HG03196 (cell line): Measurements from ENCODE around the gene RBM15B.
A peak's percentile ranks its signal among the peaks of the same experiment; 100 is the strongest.

Experiments
- ATAC-seq: cut with Tn5 transposase; IDR thresholded peaks from one replicate; pipeline ENCODE4 v1.9.1; 2021; ENCODE audit not compliant: unreplicated experiment

Gene RBM15B

GRCh38 chr3:51391566-51392354 lies 675 bp downstream of the RBM15B start:
- ATAC-seq: peak; percentile 10

DNA sequence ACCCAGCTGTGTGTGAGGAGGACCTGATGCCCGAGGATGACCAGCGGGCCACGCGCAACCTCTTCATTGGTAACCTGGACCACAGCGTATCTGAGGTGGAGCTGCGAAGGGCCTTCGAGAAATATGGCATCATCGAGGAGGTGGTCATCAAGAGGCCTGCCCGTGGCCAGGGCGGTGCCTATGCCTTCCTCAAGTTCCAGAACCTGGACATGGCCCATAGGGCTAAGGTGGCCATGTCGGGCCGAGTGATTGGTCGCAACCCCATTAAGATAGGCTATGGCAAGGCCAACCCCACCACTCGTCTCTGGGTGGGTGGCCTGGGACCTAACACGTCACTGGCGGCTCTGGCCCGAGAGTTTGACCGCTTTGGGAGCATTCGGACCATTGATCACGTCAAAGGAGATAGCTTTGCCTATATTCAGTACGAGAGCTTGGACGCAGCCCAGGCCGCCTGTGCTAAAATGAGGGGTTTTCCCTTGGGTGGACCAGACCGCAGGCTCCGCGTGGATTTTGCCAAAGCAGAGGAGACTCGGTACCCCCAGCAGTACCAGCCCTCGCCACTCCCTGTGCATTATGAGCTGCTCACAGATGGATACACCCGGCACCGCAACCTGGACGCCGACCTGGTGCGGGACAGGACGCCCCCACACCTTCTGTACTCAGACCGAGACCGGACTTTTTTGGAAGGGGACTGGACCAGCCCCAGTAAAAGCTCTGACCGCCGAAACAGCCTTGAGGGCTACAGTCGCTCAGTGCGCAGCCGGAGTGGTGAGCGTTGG lies 1.5 kb downstream of the RBM15B start:
- no peak for ATAC-seq

DNA sequence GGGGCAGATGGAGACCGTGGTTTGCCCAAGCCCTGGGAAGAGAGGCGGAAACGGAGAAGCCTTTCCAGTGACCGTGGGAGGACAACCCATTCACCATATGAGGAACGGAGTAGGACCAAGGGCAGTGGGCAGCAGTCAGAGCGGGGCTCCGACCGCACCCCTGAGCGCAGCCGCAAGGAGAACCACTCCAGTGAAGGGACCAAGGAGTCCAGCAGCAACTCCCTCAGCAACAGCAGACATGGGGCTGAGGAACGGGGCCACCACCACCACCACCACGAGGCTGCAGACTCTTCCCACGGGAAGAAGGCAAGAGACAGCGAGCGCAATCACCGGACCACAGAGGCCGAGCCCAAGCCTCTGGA lies 2.0 kb downstream of the RBM15B start:
- no peak for ATAC-seq

GRCh38 chr3:51393564-51393963 lies 2.5 kb downstream of the RBM15B start:
- no peak for ATAC-seq

GRCh38 chr3:51394541-51394940 lies 3.5 kb downstream of the RBM15B start:
- no peak for ATAC-seq

- no peak for ATAC-seq
Observed at GRCh38 chr3:51395493-51396213, 4.6 kb downstream of the RBM15B start.

- ATAC-seq: no peak
Observed at GRCh38 chr3:51396401-51396800, 5.3 kb downstream of the RBM15B start.

- no peak for ATAC-seq
Observed at GRCh38 chr3:51397392-51397791, 6.3 kb downstream of the RBM15B start.

- no peak for ATAC-seq
Observed at GRCh38 chr3:51398595-51399310, 7.7 kb downstream of the RBM15B start.

DNA sequence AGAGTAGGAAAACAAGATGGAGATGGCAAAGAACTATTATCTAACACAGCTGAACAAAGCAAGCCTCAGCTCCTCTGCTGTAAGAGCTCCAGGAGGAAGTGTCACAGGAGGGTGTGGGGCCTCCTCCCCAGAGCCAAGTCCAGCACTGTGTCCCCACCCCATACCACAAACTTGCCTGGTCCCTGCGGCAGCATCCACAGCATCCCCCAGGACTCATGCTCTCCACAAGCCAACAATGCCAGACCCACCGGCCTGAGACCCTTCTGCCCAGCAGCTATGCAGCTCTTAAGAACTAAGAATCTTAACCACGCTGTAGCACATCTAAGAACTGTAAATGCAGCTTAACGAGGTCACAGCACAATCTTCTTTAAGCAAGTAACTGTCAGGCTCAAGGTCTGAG lies 9.1 kb downstream of the RBM15B start:
- no peak for ATAC-seq

- ATAC-seq: no peak
Observed at GRCh38 chr3:51401735-51402134, 10.7 kb downstream of the RBM15B start.

DNA sequence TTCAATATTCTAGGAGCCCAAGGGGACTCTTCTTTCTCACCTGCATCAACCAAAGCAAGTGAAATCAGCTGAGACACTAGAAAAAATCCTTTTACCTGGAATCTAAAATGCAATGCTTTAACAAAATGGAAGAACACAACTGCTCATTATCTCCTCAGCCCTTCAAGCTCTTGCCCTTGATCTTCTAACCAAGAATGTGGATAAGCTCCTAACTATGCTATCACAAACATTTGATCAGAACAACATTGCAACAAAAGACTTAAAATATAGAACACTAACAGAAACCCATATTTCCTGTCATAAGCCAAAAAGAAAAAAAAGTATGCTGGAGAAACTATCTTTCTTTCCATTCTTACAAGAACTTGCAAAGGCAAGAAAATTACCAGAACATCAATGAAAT lies 12.6 kb downstream of the RBM15B start:
- ATAC-seq: no peak

- ATAC-seq: no peak
Observed at GRCh38 chr3:51408021-51408420, 16.9 kb downstream of the RBM15B start.

DNA sequence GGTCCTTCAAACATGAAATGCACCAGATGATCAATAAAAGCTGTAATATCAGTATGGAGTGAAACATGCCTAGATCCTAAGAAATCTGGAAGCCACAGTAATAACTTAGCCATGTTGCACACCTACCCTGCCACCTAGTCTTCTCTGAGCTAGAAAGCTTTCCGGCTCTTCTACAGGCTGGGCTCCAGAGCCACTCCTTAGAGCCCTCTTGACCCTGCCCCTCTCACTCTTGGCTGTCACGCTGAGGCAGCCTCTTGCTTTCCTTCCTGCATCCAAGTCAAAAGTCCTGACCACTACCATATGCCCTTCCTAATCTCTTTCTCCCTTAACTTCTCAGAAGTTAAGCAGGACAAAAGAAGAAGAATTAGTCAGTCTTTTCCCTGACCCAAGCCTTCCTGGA lies 17.7 kb downstream of the RBM15B start:
- no peak for ATAC-seq

DNA sequence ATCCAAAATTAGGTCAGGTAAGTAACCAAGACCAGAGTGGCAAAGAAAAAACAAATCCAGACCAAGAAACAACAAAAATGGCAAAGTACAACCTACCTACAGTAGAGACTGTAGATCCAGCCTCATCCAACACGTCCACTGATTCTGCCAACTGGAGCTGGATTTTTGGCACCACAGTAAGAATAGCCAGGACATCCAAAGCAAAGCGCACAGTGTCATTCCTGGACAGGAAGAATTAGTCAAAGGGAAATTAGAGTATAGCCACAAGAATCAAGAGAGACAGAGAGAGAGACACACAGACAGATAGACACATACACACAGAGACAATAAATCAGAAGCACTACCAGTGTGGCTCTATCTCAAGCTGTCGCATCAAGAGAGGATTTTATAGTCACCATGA lies 31.1 kb downstream of the RBM15B start:
- no peak for ATAC-seq

DNA sequence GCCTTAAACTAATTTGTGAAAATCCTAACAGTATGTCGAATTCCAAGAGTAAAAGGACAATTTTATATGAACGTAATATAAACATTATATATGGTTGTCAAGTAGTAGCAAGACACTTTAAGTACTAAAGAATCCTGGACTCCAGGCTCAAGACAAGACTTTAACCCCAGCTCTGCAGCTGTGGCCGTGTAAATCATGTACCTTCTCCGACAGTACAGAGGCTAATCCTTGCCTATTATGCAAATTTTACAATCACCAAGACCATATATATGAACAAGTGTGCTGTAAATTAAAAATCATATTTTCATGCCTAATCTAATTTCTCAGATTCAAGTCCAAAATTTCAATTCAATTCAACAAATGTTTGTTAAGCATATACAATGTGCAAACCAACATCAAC lies 35.8 kb downstream of the RBM15B start:
- ATAC-seq: no peak

GRCh38 chr3:51429138-51429537 lies 38.1 kb downstream of the RBM15B start:
- no peak for ATAC-seq

DNA sequence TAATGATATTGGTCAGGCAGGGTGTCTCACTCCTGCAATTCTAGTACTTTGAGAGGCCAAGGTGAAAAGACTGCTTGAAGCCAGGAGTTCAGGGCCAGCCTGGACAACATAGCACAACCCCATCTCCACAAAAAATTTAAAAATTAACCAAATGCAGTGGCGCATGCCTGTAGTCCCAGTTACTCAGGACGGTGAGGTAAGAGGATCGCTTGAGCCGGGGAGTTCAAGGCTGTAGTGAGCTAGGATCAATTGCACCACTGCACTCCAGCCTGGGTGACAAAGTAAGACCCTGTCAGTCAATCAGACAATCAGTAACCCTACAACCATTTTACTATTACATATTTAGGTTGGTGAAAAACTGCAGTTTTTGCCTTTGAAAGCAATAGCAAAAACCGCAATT lies 43.0 kb downstream of the RBM15B start:
- ATAC-seq: no peak

DNA sequence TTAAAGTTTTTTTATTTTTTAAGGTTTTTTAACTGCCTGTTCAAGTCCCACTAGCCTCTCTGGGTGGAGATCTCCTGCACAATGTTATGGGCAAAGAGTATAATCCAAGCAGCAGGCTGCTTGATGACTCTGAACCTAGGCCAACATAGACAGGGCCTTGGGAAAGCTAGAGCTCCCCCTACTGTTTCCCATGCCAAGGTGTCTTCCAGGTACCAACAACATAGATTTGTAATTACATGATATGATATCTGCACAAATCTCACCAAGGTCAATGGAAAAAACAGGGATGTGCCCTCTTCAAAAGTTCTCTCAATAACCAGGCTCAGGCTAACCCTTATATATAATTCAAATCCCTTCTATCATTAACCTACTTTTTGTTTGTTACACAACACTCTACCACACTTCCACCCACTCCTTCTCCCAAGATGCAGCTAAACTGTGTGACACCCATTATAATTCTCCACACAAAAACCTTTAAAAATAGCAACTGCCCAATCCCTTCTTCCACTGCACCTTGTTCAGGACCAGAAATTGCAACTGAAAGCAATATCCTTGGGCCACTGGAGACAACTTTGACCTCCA lies 43.8 kb downstream of the RBM15B start:
- no peak for ATAC-seq

DNA sequence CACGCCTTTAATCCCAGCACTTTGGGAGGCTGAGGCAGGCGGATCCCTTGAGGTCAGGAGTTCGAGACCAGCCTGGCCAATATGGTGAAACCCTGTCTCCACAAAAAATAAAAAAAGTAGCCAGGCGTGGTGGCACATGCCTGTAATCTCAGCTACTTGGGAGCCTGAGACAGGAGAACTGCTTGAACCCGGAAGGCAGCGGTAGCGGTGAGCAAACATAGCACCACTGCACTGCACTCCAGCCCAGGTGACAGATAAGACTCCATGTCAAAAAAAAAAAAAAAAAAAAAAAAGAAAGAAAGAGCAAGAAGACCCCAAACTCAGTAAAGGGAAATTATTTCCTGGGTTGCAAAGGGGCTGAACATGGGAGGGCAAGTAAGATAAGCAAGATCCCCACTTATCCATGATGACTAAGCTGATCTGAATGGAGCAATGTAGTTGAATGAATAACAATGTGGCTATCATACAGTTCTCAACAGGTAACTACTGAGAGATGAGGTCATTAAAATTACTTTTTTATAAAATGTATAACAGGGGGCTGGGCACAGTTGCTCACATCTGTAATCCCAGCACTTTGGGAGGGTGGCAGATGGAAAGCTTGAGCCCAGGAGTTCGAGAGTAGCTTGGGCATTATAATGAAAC lies 46.0 kb downstream of the RBM15B start:
- ATAC-seq: no peak
